Central memory CD8-positive, alpha-beta T cell (primary cell): ENCODE data around the gene MEST.

Source experiments
- ATAC-seq: fragments of 150-1000 bp; cut with Tn5 transposase; replicated peaks from 2 replicates; pipeline ENCODE4 v1.10.0; 2022; ENCODE audit warnings: mild to moderate bottlenecking, moderate FRiP score, moderate number of reproducible peaks; ENCODE audit not compliant: poor library complexity, severe bottlenecking; ENCODE audit errors: extremely low read depth
- DNase-seq, 2 donors: peaks; one replicate each; pipeline ENCODE4 v3.0.0; 2021; ENCODE audit warnings: low spot score in 2 of 2
- H3K27ac Mint-ChIP-seq: one replicate; pipeline ENCODE4 v1.8.0; 2022; ENCODE audit warnings: low read depth, mild to moderate bottlenecking, moderate library complexity, mixed read lengths
- H3K27me3 Mint-ChIP-seq: one replicate; pipeline ENCODE4 v1.8.0; 2022; ENCODE audit warnings: mixed read lengths
- H3K36me3 Mint-ChIP-seq: one replicate; pipeline ENCODE4 v1.8.0; 2022; ENCODE audit warnings: mild to moderate bottlenecking, moderate library complexity, mixed read lengths; ENCODE audit not compliant: insufficient read depth
- H3K4me1 Mint-ChIP-seq: one replicate; pipeline ENCODE4 v1.8.0; 2022; ENCODE audit warnings: mixed read lengths
- H3K4me3 Mint-ChIP-seq: one replicate; pipeline ENCODE4 v1.8.0; 2022; ENCODE audit warnings: mild to moderate bottlenecking, moderate library complexity, mixed read lengths
- H3K9me3 Mint-ChIP-seq: one replicate; pipeline ENCODE4 v1.8.0; 2022; ENCODE audit warnings: mixed read lengths

MEST gene

DNA sequence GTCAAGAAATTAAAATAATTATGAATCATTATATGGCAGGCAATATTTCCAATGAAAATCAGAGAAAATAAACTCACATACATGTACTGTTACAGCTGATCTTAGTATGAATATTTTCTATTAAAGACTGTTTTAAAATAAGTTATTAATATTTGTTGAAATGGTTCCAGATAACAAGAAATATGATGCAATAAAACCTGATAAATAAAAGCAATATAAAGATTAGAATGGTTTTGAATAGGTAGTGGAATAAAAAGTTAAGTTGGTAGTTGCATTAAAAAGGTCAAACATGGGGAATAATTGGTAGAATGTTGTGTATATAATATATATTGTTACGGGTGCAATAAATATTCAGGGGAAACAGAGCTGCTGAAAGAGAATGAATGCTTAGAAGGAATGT lies 52.5 kb downstream of the MEST start:
- DNase-seq (no peak), ATAC-seq (no peak)
- no peak overlapping the region for H3K4me3 Mint-ChIP-seq
- no peaks in the 10 kb centered on the region for H3K27me3 Mint-ChIP-seq
- H3K27ac Mint-ChIP-seq, result no peak overlapping the region
- H3K9me3 Mint-ChIP-seq, result no peaks in the 10 kb centered on the region
- H3K4me1 Mint-ChIP-seq, result no peaks in the 10 kb centered on the region
- H3K36me3 Mint-ChIP-seq, result peaks cover 4% of the 10 kb centered on the region

DNA sequence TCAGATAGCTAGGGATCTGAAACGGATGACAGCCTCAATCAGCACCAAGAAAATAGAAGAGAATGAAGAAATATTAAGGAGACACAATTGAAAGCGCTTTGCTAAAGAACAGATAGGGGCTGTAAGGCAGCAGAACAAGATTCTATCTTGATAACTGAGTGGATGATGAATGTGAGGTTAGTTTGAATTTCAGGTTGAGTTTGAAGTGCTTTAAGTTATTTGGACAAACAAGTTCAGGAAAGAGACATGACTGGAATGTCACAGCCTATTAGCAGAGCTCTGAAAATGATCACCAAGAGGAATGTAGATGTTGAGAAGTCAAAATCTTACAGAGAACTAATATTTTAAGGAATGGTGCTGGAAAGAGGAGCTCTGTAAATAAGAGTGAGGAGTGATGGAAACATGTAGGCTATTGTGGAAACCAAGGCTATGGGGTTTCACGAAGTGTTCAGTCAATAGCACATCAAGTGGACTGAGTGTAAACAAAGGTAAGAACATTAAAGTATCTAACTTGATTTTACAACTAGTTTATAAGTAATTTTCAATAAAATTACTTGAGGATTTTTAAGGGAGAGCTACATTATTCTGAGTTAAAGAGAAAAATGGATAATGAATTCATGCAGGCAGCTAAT lies 61.6 kb downstream of the MEST start:
- DNase-seq, result no peak
- Mint-ChIP-seq H3K9me3 (no peaks in the 10 kb centered on the region), H3K4me3 (no peak overlapping the region), H3K36me3 (peaks cover 4% of the 10 kb centered on the region), H3K4me1 (no peaks in the 10 kb centered on the region), H3K27ac (no peak overlapping the region), H3K27me3 (no peaks in the 10 kb centered on the region)
- no peak for ATAC-seq

DNA sequence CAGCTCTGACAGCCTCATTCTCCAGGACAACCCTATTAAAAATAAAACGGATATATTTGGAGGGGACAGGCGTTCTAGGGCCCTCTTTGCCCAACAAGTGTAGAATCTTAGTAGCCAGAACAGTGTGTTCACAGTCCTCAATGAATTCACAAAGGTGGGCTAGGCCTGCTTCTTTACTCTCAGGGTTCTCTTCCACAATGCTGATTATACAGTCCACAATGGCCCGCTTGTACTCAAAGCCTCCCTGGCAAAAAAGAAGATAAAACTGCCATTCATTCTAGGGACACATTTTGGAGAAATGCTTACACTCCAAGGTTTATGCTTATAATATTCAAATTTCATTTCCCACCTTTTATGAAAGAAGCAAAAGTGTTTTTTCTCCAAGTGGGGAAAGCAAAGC lies 62.6 kb downstream of the MEST start:
- Mint-ChIP-seq H3K4me1 (no peaks in the 10 kb centered on the region), H3K4me3 (no peak overlapping the region), H3K27ac (no peak overlapping the region), H3K9me3 (no peaks in the 10 kb centered on the region), H3K36me3 (peaks cover 5% of the 10 kb centered on the region), H3K27me3 (no peaks in the 10 kb centered on the region)
- ATAC-seq, result no peak
- DNase-seq, result no peak
